Stromal cell of bone marrow (primary cell): ENCODE results near the gene DBR1.
A peak's percentile ranks its signal among the peaks of the same experiment; 100 is the strongest.
"Not testable (repeated sequence)": the region's sequence is repeated elsewhere in the genome, so short reads cannot be mapped to it uniquely, and the experiment has no call there.

ENCODE experiments used
- DNase-seq: peaks from one replicate; pipeline ENCODE4 v3.0.0-alpha.2; 2012; ENCODE audit warnings: low read depth

DBR1 gene

DNA sequence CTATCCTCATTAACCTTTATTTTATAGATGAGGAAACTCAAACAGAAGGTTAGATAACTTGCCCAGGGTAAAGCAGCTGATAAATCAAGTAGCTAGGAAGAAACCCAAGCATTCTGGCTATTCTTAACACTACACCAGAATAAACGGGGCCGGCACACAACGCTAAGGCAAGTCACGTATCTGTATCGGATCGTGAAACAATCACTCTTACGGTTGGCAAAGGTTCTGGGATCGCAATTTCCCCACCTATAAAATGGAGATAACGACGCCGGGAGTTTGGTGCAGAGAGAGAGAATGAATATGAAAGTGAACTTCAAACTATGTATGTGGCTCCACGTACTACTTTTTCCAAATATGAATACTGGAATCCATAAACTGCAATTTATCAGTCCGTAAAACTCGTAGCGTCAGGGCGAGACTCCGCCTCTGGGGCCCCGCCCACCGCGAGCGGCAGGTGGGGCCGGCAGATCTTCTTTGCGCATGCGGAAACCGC lies 12.1 kb upstream of the DBR1 start:
- peak; percentile 79 for DNase-seq

DNA sequence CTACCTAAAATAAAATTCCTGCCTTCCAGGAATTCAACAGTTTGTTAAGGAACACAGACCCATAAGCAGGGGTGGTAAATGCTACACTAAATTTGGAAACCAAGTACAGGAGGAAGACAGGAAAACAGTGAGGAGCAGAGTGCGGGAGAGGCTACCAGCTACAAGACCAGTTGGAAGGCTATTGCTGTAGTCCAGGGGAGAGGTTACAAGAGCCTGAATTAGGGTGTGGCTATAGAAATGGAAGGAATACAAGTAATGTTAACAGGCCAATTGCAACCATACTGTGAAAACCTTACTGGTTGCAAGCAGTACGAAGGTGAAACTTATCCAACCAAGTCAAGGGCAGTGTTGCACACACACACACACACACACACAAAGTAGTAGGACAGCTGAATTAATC lies 11.5 kb upstream of the DBR1 start:
- DNase-seq: no peak

DNA sequence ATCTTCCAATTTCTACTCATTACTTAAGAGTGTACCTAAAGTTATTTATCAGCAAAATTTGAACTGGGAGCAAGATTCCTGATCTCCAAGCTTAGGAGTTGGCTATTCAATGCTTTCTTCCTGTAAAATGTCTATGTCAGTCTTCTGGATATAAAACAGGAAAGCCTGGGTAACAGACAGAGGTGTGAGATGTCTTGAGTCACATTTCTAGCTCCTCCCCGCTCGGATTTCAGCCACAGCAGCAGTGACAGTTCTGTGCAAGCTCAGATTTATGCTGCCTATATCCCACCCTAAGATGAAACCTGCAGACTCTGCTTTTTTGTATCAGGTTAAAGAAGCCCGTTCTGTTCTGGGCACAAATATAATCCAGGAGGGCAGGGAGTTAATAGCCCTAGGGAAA lies 10.3 kb upstream of the DBR1 start:
- no peak for DNase-seq

GRCh38 chr3:138180375-138181029 lies 5.8 kb upstream of the DBR1 start:
- no peak for DNase-seq

DNA sequence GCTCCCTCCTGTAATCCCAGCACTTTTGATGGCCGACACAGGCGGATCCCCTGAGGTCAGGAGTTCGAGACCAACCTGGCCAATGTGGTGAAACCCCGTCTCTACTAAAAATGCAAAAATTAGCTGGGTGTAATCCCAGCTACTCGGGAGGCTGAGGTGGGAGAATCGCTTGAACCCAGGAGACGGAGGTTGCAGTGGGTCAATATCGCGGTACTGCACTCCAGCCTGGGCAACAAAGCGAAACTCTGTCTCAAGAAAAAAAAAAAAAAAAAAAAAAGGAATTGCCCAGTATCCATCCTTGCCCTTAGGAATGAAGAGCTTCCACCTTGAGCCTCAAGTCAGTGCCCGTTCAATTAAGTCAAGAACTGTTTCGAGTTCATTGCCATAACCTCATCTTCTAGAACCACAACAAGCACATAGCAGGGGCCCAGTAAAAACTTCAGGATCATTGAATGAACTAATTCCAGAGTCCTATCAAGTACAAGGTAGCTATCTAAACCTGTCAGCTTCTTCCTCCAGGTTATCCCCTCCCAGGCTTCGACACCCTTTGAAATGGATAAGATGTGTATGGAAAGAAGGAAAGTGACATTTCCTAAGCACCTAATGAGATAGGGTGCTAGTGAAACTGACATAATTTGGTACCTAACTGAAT lies 826 bp downstream of the DBR1 start:
- no peak for DNase-seq

GRCh38 chr3:138172625-138173024 lies 2.1 kb downstream of the DBR1 start:
- no peak for DNase-seq

DNA sequence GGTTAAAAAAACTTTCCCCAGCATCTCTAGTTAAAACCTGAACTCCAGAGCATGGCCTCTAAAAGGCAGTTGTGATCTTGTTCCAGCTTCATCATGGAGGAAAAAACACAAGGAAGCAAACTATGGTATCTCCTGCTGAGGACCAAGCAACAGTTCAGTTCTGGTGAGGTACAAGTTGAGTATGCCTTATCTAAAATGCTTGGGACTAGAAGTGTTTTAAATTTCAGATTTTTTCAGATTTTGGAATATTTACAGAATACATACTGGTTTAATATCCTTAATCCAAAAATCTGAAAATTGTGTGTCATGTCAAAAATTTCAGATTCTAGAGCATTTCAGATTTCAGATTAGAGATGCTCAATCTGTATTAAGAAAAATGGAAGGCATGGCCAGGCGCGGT lies 9.7 kb downstream of the DBR1 start:
- DNase-seq: no peak

DNA sequence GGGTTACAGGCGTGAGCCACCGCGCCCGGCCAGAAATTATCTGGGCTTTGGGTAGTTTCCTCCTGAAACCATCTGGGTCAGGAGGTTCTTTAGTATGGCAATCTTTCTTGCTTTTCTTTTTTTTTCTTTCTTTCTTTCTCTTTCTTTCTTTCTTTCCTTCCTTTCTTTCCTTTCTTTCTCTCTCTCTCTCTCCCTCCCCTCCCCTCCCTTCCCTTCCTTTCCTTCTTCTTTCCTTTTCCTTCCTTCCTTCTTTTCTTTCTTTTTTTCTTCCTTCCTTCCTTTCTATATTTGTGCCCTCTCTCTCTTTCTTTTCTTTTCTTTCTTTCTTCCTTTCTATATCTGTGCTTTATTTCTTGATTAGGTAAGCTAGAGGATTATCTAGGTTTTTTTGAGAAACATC lies 17.0 kb downstream of the DBR1 start:
- DNase-seq: no peak

- DNase-seq: no peak
Measured at GRCh38 chr3:138154534-138154933, 20.2 kb downstream of the DBR1 start.

GRCh38 chr3:138148503-138148902 lies 26.2 kb downstream of the DBR1 start:
- DNase-seq: no peak

DNA sequence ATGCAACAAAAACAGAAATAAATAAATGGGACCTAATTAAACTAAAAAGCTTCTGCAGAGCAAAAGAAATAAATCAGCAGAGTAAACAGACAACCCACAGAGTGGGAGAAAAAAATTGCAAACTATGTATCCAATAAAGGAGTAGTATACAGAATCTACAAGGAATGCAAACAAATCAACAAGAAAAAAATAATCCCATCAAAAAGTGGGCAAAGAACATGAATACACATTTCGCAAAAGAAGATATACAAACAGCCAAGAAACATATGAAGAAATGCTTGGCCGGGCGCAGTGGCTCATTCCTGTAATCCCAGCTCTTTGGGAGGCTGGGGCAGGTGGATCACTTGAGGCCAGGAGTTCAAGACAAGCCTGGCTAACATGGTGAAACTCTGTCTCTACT lies 32.5 kb downstream of the DBR1 start:
- DNase-seq: not testable (repeated sequence)

GRCh38 chr3:138140940-138141339 lies 33.8 kb downstream of the DBR1 start:
- DNase-seq: no peak

GRCh38 chr3:138139691-138140090 lies 35.0 kb downstream of the DBR1 start:
- DNase-seq: no peak

DNA sequence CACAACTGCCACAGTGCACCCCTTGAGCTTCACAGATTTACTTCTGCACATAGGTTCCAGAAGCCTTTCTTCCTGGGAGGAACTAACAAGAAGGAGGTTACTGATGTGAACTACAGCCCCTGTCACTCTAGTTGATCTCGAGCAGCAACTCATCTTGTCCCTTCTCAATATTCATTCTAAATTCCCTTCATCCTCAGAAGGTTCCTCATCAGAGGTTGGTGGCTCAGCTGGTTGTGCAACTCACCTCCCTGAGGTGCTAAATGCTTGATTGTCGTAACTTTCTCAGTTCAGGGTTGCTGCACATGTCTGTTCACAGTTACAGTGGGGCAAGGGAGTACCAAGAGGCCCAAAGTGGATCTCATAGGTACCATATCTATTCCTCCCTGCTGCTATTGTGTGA lies 36.9 kb downstream of the DBR1 start:
- DNase-seq: no peak

- DNase-seq: no peak
Measured at GRCh38 chr3:138136201-138136600, 38.5 kb downstream of the DBR1 start.

- DNase-seq: no peak
Measured at GRCh38 chr3:138135833-138136194, 38.9 kb downstream of the DBR1 start.

GRCh38 chr3:138135146-138135832 lies 39.4 kb downstream of the DBR1 start:
- no peak for DNase-seq

DNA sequence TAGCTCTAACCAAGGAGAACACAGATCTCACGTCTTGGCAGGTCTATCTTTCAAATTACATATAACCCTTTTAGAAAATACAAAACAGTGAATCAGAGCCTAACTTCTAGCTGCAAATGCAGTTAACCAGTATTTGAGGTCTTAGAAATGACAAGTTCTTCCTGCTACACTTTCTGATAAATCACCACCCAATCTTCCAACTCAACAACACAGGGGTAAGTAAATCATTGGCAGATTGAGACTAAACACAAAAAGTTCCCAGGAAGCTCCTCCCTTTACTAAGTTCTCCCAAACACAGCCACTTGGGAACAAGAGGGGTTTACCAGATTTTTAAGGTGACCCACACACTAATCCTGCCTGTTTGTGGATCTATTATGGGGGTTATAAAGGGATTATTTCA lies 42.5 kb downstream of the DBR1 start, which contains the start of gene A4GNT:
TSS of gene A4GNT (minus strand) at position 152 of the 400 bp plus-strand sequence. CDS start 1,134 bp downstream, outside the sequence.
- no peak for DNase-seq

DNA sequence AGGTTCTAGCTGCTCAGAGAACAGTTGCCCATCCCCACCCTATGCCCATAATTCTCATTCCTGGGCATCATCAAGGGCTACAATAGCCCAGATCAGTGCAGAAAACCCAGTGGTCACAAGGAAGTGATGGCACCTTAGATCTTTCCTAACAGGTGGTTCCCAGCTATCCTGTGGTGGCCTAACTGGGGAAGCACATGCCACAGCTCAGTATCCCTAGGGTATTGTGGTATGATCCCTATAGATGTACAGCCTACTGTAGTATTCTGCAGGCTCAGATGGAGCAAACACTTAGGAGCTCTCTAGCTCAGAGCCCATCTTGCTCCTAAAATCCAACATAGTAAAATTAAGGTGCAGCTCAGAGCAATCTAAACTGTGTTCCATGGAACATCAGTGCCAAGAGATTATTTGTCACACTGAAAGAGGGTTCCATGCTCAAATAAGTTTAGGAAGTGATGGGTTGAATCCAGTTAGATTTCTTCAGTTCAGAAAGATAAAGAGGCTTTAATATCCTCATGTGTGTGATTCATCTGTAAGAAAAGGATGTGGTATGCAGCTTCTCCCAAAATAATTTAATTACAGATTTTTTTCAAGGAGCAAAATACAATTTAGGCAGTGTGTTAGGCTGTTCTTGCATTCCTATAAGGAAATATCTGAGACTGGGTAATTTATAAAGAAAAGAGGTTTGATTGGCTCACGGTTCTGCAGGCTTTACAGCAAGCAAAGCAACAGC lies 46.9 kb downstream of the DBR1 start:
- no peak for DNase-seq

DNA sequence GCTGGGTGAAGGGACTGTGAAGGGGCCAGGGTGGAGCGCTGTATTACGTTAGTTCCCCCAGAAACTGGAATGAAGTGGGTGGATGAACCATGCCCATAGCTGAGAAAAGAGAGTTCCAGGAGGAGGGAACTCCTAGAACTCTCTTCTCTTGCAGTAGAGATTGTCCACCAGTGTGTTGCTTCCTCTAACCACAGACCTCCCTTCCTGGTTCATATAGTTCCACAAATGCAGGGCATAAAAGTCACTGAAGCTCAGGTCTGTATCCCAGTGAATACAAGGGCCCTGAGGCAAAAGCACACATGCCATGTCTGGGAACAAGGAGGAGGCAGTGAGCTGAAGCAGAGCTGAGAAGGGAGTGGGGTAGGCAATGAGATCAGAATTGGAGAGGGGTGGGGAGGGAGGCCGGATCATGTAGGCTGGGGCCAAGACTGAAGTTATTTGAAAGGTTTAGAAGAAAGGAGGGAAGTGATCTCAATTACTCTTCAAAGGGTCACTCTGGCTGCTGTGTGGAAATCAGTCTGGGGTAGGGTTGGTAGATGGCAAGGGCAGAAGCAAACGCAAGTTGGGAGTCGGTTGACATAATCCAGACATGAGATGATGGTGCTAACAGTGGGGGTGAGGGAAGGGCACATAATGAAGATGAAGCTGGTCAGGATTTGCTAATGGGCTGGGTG lies 49.0 kb downstream of the DBR1 start:
- no peak for DNase-seq

- no peak for DNase-seq
Measured at GRCh38 chr3:138124706-138125355, 49.9 kb downstream of the DBR1 start.
